GM11168 (cell line): ENCODE data around the gene PIK3R5.
"Not testable (repeated sequence)": the region's sequence is repeated elsewhere in the genome, so short reads cannot be mapped to it uniquely, and the experiment has no call there.

Experiments used
- in situ Hi-C: fragments of 300-500 bp; cut with MboI; formaldehyde crosslinking; loops from one replicate; pipeline ENCODE4 v1.12.0; 2022; ENCODE audit warnings: low sequenced_read_pairs; ENCODE audit not compliant: unreplicated experiment

PIK3R5 gene

GRCh38 chr17:8869114-8869815, 96.2 kb downstream of the PIK3R5 start:
- in situ Hi-C loops, result no loop called here

- in situ Hi-C loops, result no loop called here
Measured at GRCh38 chr17:8868529-8868951, 97.0 kb downstream of the PIK3R5 start.

- in situ Hi-C loops, result no loop called here
Measured at GRCh38 chr17:8868092-8868491, 97.4 kb downstream of the PIK3R5 start.

GRCh38 chr17:8867361-8867981, 98.0 kb downstream of the PIK3R5 start, which contains the start of gene PIK3R6:
PIK3R6 (minus strand) TSS chr17:8867674; CDS start chr17:8849794, 17,880 bp downstream.
- in situ Hi-C loops, result no loop called here

GRCh38 chr17:8865811-8866210, 99.7 kb downstream of the PIK3R5 start:
- in situ Hi-C loops, result no loop called here

- in situ Hi-C loops, result no loop called here
Measured at GRCh38 chr17:8865385-8865784, 100.1 kb downstream of the PIK3R5 start.

- in situ Hi-C loops, result no loop called here
Measured at GRCh38 chr17:8862213-8863056, 103.1 kb downstream of the PIK3R5 start.

GRCh38 chr17:8861495-8862181, 103.9 kb downstream of the PIK3R5 start:
- in situ Hi-C loops, result no loop called here

- in situ Hi-C loops, result no loop called here
Measured at GRCh38 chr17:8859804-8860430, 105.6 kb downstream of the PIK3R5 start.

- in situ Hi-C loops, result no loop called here
Measured at GRCh38 chr17:8859027-8859803, 106.3 kb downstream of the PIK3R5 start.

GRCh38 chr17:8857919-8858318, 107.6 kb downstream of the PIK3R5 start:
- in situ Hi-C loops, result no loop called here

- in situ Hi-C loops, result no loop called here
Measured at GRCh38 chr17:8856869-8857575, 108.5 kb downstream of the PIK3R5 start.

GRCh38 chr17:8856205-8856603, 109.3 kb downstream of the PIK3R5 start:
- in situ Hi-C loops, result not testable (repeated sequence)

GRCh38 chr17:8855477-8856204, 109.9 kb downstream of the PIK3R5 start:
- in situ Hi-C loops, result no loop called here

- in situ Hi-C loops, result no loop called here
Measured at GRCh38 chr17:8851600-8851999, 113.9 kb downstream of the PIK3R5 start.

- in situ Hi-C loops, result no loop called here
Measured at GRCh38 chr17:8849311-8850041, 116.0 kb downstream of the PIK3R5 start.

- in situ Hi-C loops, result no loop called here
Measured at GRCh38 chr17:8847891-8848290, 117.6 kb downstream of the PIK3R5 start.
